Measurements from ENCODE around the gene TOP1. TPM values are rescaled to one million over a fixed set of nuclear protein-coding genes. Genes with fewer than 3 reads are reported as not detected.
A peak's percentile ranks its signal among the peaks of the same experiment; 100 is the strongest.

TOP1 gene
- polyA plus RNA-seq, 1 of the 3 experiments (the other 2 are of a cell fraction) = 11.9 TPM

- Histone ChIP-seq H3K9me2 (no peaks in the 10 kb centered on the region), H3K79me2 (ENCODE audit: insufficient read depth) (peaks cover 100% of the 10 kb centered on the region), H2AFZ (ENCODE audit: low read depth) (no peak overlapping the region), H3K36me3 (replicated peaks in 1 of 2; ENCODE audit: control insufficient read depth in 1 of 2, insufficient read depth in 2 of 2, low read length in 1 of 2) (peaks cover 0 to 3% of the 10 kb centered on the region in 2 experiments), H3K4me2 (no peak overlapping the region), H3F3A (replicated peaks; ENCODE audit: insufficient read depth) (no peaks in the 10 kb centered on the region), H4K20me1 (ENCODE audit: insufficient read depth) (peaks cover 100% of the 10 kb centered on the region), H3K9ac (no peak overlapping the region), H3K4me3 (ENCODE audit: low read depth in 2 of 2, low read length in 1 of 2) (no peak overlapping the region), H3K4me1 (ENCODE audit: control insufficient read depth in 1 of 2, insufficient read depth in 2 of 2, low read depth in 1 of 2, low read length in 1 of 2) (peaks cover 9 to 37% of the 10 kb centered on the region in 2 experiments; a peak in 2 of 4 replicates), H3K9me3 (no peaks in the 10 kb centered on the region), H3K27me3 (ENCODE audit: insufficient read depth) (no peaks in the 10 kb centered on the region), H3K27ac (ENCODE audit: low read depth in 2 of 2, low read length in 1 of 2) (peak overlapping the region in 1 of 2 experiments; percentile 51; a peak in 1 of 4 replicates)
- ChIA-PET POLR2A (no interaction called here), CTCF (interaction anchor here (0.6 to 9.8 kb wide), 8 partner anchors 12 to 192 kb away, joined by 3 to 67 read pairs (median 4); partner anchors contain the start of gene LPIN3)
- TF ChIP-seq USF1 (IDR thresholded peaks at IDR 0.05; ENCODE audit: borderline replicate concordance, low read depth) = no peak
- TF ChIP-seq SIN3A (IDR thresholded peaks at IDR 0.05; ENCODE audit: borderline replicate concordance, low read depth, low read length) = no peak
- no peak for TF ChIP-seq CHD2 (IDR thresholded peaks at IDR 0.05; ENCODE audit: low read length, partially characterized antibody)
- no peak for TF ChIP-seq FOSL2 (IDR thresholded peaks at IDR 0.05; ENCODE audit: borderline replicate concordance, low read depth)
- no peak for TF ChIP-seq EZH2phosphoT487 (IDR thresholded peaks at IDR 0.05; ENCODE audit: borderline replicate concordance, low read depth)
- no peak for TF ChIP-seq EP300 (IDR thresholded peaks at IDR 0.05; ENCODE audit: borderline replicate concordance in 1 of 2, low read depth in 1 of 2, low read length in 1 of 2)
- no peak for TF ChIP-seq JUND (IDR thresholded peaks at IDR 0.05)
- no peak for TF ChIP-seq NRF1 (IDR thresholded peaks at IDR 0.05; ENCODE audit: low read depth, low read length)
- no peak for TF ChIP-seq RCOR1 (IDR thresholded peaks at IDR 0.05; ENCODE audit: low read length)
- TF ChIP-seq REST (IDR thresholded peaks at IDR 0.05; ENCODE audit: low read depth, low read length) = no peak
- no peak for TF ChIP-seq NFIC (IDR thresholded peaks at IDR 0.05; ENCODE audit: borderline replicate concordance)
- no peak for DNase-seq
- WGBS (ENCODE audit: low lambda C conversion rate) = 86% methylated on average over 7 of the region's 8 CpGs
These were observed 126.0 kb downstream of the TOP1 start for GRCh38 chr20:41154436-41155176.

DNA sequence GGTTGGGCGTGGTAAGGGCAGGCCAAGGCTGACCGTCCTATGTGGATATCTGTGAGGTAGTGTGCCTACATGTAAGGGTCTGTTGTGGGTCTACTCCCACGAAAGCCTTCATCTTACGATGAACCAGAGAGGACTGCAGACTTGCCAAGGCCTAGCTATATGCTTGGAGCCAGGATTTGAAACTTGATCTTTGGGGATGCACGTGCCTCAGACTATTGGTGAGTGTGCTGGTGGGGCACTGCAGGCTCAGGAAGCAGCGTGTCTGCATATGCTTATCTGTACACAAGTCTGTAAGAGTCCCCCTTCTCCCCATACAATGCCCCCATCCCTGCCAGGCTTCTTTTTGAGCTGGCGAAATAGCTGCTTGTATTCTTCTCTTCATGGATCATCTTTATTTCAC lies 126.6 kb downstream of the TOP1 start:
- no peak overlapping the region for H2AFZ ChIP-seq (ENCODE audit: low read depth)
- peaks cover 99% of the 10 kb centered on the region for H4K20me1 ChIP-seq (ENCODE audit: insufficient read depth)
- no peak for DNase-seq
- H3K9ac ChIP-seq = no peak overlapping the region
- H3K27me3 ChIP-seq (ENCODE audit: insufficient read depth) = no peaks in the 10 kb centered on the region
- no peak overlapping the region for H3K27ac ChIP-seq (ENCODE audit: low read depth in 2 of 2, low read length in 1 of 2)
- no peaks in the 10 kb centered on the region for H3K9me3 ChIP-seq
- peaks cover 0 to 9% of the 10 kb centered on the region in 2 experiments for H3K36me3 ChIP-seq (replicated peaks in 1 of 2; ENCODE audit: control insufficient read depth in 1 of 2, insufficient read depth in 2 of 2, low read length in 1 of 2)
- no peak overlapping the region for H3K4me2 ChIP-seq
- no peaks in the 10 kb centered on the region for H3K9me2 ChIP-seq
- CTCF ChIA-PET = interaction anchor here (0.9 to 9.8 kb wide), 7 partner anchors 12 to 192 kb away, joined by 3 to 67 read pairs (median 4); partner anchors contain the start of gene LPIN3
- peaks cover 2 to 37% of the 10 kb centered on the region in 2 experiments; a peak in 2 of 4 replicates for H3K4me1 ChIP-seq (ENCODE audit: control insufficient read depth in 1 of 2, insufficient read depth in 2 of 2, low read depth in 1 of 2, low read length in 1 of 2)
- 96% methylated on average over 6 of the region's 7 CpGs for WGBS (ENCODE audit: low lambda C conversion rate)
- H3F3A ChIP-seq (replicated peaks; ENCODE audit: insufficient read depth) = no peaks in the 10 kb centered on the region
- no peak overlapping the region for H3K4me3 ChIP-seq (ENCODE audit: low read depth in 2 of 2, low read length in 1 of 2)
- POLR2A ChIA-PET = no interaction called here
- H3K79me2 ChIP-seq (ENCODE audit: insufficient read depth) = peaks cover 98% of the 10 kb centered on the region
- TF ChIP-seq RFX5 (IDR thresholded peaks at IDR 0.05; ENCODE audit: low read length) = no peak
- TF ChIP-seq SMC3 (IDR thresholded peaks at IDR 0.05; ENCODE audit: low read depth, low read length) = no peak
- no peak for TF ChIP-seq GABPA (IDR thresholded peaks at IDR 0.05; ENCODE audit: low read depth)
- TF ChIP-seq JUND (IDR thresholded peaks at IDR 0.05) = no peak
- no peak for TF ChIP-seq USF2 (IDR thresholded peaks at IDR 0.05; ENCODE audit: borderline replicate concordance, low read depth, low read length)
- TF ChIP-seq, protein P1, sequence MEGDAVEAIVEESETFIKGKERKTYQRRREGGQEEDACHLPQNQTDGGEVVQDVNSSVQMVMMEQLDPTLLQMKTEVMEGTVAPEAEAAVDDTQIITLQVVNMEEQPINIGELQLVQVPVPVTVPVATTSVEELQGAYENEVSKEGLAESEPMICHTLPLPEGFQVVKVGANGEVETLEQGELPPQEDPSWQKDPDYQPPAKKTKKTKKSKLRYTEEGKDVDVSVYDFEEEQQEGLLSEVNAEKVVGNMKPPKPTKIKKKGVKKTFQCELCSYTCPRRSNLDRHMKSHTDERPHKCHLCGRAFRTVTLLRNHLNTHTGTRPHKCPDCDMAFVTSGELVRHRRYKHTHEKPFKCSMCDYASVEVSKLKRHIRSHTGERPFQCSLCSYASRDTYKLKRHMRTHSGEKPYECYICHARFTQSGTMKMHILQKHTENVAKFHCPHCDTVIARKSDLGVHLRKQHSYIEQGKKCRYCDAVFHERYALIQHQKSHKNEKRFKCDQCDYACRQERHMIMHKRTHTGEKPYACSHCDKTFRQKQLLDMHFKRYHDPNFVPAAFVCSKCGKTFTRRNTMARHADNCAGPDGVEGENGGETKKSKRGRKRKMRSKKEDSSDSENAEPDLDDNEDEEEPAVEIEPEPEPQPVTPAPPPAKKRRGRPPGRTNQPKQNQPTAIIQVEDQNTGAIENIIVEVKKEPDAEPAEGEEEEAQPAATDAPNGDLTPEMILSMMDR (IDR thresholded peaks at IDR 0.05) = no peak
